HG02943 (cell line): ENCODE results near the gene ZNF831.

ENCODE experiments used
- ATAC-seq: cut with Tn5 transposase; IDR thresholded peaks from one replicate; pipeline ENCODE4 v1.9.1; 2021; ENCODE audit warnings: mild to moderate bottlenecking, low read depth, moderate library complexity; ENCODE audit not compliant: unreplicated experiment

The ZNF831 gene

DNA sequence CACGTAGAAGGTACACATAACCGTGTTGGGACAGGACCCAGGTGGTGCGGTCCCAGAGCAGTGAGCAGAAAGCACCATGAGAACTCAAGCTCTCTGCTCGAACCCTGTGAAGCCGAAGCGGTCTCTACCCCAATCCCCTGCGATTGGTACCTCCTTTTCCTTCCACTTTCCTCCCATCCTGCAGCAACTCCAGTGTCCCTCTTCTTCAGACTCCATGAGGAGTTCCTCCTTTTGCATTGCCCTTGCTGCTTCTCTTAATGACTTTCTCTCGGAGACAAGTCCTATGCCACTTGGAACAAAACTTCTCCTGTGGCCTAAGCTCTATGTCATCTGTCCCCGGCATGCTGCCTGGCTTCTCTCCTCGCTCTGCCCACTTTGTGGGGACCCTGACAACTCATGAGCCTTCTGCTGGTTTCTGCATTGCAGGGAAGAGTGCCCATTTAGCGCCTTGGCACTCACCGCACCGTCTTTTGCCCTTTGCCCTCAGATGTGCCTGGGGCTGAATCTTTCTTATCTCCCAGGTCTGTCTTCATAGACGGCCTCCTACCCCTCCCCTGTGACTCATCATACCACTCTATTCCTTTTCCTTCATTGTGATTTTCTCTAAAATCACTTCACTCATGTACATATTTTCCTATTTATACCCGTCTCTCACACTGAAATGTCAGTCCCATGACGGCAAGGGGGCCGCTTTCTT lies 9.2 kb upstream of the ZNF831 start:
- no peak for ATAC-seq

GRCh38 chr20:59157064-59157463 lies 6.6 kb upstream of the ZNF831 start:
- ATAC-seq = no peak

DNA sequence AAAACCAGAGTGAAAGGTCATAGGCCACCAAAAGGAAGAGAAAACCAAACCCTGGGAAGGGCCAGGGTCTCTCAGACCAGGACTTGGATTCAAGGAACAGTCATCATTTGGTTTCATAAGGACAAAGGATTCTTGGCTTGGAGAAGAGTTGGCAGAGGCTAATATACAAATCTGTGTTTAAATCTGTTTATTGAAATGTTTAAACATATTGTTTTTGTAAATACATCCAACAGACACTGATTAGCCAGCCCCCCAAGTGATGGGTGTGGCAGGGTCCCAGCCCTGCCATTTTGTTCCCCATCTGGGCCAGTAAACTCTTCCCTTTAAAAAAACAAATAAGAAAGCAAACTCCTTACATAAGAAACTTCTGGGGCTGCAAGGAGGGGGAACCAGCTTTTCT lies 6.1 kb upstream of the ZNF831 start:
- ATAC-seq = no peak

GRCh38 chr20:59157961-59158541 lies 5.6 kb upstream of the ZNF831 start:
- no peak for ATAC-seq

DNA sequence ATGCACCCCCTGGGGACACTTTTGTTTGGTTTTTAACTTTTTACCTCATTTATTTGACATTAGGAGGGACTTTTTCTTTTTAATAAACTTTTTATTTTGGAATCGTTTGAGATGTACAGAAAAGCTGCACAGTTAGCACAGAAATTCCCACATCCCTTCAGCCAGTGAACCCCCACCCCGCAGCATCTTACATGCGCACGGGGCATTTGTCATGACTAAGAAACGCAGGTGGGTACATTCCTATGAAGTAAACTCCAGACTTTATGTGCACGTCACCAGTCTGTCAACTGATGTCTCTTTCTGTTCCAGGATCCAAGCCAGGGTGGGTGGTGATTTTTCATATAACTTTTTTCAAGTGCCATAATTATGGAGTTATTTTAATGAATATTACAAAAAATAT lies 4.9 kb upstream of the ZNF831 start:
- no peak for ATAC-seq

DNA sequence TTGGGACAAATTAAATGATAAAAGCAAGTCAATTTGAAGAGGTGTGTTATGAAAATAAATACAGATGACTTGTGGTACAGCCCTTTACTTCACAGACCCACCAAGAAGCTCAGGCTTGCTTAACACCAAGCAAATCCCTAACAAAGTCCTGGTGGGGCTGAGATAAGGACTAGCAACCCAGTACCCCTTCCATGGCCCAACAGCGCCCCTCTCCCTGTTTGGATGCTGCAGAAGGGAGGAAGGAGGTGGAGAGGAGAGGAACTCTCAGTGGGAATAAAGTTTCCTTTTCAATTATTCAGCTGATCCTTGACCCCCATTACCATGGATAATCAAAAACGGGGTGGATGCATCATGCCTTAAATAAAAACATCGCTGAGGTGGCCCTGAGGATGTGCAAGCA lies 4.5 kb upstream of the ZNF831 start:
- no peak for ATAC-seq

DNA sequence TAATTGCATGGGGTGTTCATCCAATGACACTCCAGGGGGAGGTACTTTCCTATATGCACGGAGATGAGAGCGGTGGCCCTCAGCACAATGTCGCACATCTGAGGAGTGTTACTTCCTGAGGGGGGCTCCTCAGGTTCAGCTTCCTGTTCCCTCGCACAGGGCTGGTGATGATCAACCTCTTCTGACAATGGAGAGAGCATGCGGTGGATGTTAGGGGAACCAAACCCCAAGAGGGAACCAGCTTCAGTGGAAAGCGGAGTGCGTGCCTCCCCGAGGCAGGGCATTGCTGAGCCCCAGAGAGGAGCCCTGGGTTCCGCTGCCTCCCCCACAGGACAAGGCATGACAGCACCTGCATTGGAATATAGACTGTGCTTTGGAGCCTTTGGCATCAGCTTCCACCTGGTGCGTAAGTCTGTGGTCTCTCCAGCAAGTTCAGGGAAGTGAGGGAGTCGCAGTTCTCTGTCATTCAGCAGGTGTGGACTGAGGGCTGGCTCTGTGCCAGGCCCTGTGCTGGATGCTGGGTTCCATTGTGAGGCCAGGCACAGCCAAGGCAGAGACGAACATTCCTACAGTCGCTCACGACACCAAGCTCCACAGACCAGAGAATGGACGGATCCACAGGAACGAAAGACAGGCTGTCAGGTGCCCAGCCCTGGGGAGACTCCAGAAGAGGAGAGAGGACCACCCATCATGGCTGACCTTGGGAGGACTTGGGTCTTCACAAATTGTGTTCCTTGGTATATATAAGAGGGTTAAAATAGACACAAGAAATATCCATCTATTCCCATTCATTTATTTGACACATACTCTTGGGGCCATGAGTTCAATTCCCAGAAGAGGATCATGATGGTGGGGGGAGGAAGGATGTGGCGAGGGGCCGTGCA lies 3.9 kb upstream of the ZNF831 start:
- no peak for ATAC-seq

DNA sequence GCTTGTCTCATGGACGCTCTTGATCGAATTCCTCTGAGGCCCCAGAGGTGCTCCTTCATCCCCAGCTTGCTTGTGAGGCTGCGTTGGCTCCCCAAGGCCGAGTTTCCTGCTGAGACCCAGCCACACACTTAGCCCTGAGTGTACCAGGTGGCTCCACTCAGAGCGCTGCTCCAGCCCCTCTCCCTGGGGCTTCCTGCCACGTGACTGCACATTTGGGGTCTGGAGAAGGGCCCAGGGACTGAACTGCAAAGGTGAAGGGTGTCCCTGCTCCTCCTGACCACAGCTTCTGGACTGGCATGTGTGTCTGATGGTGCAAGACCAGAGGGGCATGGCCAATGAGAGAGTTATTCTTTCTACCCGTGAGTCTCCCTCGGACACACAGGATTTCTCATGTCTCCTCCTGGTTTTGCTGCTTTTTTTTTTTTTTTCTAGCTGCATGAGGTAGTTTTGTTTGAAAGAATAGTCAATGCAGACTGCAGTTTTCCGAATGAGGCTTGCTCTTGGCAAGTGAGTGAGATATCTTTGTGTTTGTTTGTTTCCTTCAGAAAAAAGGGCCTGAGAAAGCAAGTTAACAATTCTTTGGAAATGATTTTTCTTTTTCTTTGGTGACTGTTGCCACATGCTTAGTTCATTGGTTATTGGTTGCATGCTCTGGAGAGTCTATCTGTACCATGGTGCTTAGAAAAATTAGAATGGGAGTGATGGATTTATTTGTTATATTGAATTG lies 3.1 kb upstream of the ZNF831 start:
- no peak for ATAC-seq

DNA sequence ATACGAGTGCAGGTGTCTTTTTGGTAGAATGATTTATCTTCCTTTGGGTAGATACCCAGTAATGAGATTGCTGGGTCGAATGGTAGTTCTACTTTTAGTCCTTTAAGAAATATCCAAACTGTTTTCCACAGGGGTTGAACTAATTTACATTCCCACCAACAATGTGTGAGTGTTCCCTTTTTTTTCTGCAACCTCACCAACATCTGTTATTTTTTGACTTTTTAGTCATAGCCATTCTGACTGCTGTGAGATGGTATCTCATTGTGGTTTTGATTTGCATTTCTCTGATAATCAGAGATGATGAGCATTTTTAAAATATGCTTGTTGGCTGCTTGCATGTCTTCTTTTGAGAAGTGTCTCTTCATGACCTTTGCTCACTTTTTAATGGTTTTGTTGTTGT lies 1.9 kb upstream of the ZNF831 start:
- no peak for ATAC-seq

DNA sequence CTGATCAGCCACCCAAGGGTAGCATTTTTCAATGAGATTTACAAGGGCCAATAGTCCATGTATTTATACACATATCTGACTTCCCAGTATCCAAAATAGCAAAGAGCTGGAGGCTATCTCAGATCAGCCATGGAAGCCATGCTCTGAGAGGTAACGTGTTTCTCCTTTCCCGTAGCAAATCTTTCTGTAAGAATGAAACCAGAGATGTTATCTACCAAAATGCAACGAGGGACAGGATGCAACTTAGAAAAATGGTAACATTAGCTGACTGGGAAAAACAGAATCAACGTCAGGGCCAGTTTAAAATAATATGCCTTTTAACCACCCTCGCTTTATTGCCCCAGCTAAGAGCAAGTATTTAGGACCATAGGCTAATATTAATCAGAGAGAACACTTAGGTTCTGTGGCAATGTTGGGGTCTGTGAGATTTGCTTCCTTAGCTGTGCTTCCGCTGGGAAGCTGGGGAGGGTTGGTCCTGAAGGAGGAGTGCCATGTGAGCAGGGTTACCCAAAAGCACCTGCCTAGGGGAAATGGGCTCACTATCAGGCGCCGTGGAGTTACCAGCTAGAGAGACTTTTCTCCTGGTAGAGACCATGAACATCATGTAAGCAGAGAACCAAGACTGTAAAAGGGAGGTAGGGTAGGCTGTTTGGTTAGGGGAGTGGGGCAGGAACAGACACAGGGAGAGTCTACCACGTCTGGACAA lies 1.2 kb downstream of the ZNF831 start:
- ATAC-seq = no peak

- ATAC-seq = no peak
Observed at GRCh38 chr20:59165396-59165795, 1.8 kb downstream of the ZNF831 start.

DNA sequence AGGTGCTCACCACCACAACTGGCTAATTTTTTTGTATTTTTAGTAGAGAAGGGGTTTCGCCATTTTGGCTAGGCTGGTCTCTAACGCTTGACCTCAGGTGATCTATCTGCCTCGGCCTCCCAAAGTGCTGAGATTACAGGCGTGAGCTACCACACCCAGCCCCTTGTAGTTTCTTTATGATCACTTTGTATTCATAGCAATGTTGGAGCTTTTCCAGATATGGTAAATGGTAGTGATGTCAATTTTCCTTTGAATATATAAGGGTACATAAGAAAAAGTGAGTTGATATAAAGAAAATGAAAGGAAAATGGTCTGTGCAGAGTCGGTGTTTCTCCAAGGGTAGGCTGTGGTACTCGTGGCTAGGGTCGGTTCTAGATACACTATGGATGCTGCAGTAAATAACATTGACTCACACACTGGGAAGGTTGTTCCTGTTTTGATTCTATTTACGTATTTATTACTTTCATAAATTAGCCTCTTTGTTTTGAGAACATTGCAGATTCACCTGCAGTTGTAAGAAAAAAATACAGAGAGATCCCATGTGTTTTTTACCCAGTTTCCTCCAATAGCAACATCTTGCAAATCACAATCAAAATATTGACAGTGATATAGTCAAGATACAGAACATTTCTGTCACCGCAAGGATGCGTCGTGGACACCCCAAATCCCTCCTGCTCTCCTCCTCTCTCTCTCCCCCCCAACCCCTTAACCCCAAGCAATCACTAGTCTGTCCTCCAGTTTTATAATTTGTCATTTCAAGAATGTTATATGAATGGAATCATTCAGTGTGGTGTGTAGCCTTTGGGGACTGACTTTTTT lies 2.5 kb downstream of the ZNF831 start:
- no peak for ATAC-seq

DNA sequence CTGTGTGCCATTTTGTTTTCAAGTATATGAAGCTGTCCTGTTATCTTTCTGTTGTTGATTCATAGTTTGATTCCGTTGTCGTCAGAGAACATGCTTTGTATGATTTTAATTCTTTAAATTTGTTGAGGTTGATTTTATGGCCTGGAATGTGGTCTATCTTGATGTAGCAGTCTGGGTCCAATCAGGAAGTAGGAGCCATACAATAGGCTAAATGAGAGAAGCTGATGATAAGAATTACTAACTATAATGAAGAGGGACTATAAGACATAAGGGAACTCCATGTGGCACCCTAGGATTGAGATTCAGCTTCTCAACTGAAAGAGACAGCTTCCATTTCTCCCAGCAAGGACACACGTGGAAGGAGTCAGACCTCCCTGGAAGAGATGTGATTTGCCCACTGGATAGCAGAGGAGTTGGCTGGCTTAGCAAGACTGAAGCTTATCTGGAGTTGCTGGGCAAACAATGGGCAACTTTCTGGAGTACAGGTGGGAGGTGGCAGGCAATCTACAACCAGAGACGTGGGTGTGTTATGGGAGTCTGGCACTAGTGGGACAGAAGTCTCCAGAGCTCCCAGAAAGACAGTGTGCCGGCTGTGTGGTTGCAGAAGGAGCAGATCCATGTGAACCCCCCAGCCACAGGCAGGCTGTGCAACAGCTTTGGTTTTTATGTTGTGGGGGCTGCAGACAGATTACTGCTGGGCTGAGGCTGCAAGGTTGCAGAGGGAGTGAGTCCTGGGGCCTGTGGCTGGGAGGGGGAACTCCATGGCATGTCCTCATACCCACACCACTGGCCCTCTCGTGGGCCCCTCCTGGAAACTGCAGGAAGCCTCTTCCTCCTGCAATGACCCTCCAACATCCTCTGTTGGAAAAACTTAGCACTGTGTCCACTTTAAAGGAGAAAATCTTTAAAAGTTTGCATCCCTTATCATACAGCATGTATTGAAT lies 7.1 kb downstream of the ZNF831 start:
- no peak for ATAC-seq

GRCh38 chr20:59171986-59172385 lies 8.4 kb downstream of the ZNF831 start:
- no peak for ATAC-seq

DNA sequence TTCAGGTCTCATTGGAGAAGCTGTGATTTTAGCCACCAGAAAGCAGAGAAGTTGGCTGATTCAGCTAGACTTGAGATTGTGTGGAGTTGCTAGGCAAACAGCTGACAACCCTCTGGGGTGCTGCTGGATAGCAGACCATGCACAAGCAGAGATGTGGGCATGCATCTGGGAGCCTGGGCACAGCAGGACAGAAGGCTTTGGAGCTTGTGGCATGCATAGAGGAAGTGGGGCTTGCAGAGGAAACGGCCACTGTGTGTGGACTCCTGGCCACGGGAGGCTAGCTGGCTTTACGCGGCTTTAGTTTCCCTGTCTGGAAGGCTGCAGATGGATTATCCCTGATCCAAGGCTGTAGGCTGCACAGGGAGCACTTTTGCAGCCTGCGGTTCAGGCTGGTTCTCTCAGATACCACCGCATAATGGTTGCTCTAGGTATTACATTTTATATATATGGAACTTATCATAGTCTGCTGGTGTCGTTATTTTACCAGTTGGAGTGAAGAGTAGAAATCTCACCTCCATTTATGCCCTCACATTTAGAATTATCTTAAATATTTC lies 10.4 kb downstream of the ZNF831 start:
- no peak for ATAC-seq

DNA sequence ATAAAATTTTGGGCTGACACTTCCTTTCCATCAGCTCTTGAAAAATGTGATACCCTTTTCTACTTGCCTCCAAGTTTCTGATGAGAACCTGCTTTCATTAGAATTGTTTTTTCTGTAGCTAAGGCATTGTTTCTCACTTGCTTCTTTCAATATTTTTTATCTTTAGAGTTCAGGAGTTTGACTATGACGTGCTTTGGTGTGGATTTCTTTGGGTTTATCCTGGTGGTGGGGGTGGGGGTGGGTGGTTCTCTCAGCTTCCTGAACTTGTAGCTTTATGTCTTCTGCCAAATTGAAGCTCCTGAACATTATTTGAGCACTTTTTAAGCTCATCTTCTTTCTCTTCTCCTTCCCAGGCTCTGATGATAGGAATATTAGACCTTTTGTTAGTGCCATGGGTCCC lies 11.4 kb downstream of the ZNF831 start:
- no peak for ATAC-seq

- no peak for ATAC-seq
Observed at GRCh38 chr20:59175861-59176260, 12.2 kb downstream of the ZNF831 start.

- ATAC-seq = no peak
Observed at GRCh38 chr20:59176812-59177211, 13.2 kb downstream of the ZNF831 start.
